Testis (tissue), 2 donors: ENCODE data around the gene SH2D6.

Source experiments
- POLR2A ChIP-seq: fragments of 450-650 bp; IDR thresholded peaks from one replicate; pipeline ENCODE4 v1.6.1; 2017; ENCODE audit warnings: antibody characterized with exemption, mild to moderate bottlenecking, moderate library complexity
- TF ChIP-seq, protein P1 (sequence below), 3 experiments: fragments of 450-650 bp in 2 of 3; fragments of 200-600 bp in 1 of 3; sonication (generic) in 1 of 3; IDR thresholded peaks; one replicate each; pipeline ENCODE4 v1.5.1; 2016 to 2019; ENCODE audit warnings: antibody characterized with exemption in 3 of 3, mild to moderate bottlenecking in 2 of 3, moderate library complexity in 1 of 3

DNA sequence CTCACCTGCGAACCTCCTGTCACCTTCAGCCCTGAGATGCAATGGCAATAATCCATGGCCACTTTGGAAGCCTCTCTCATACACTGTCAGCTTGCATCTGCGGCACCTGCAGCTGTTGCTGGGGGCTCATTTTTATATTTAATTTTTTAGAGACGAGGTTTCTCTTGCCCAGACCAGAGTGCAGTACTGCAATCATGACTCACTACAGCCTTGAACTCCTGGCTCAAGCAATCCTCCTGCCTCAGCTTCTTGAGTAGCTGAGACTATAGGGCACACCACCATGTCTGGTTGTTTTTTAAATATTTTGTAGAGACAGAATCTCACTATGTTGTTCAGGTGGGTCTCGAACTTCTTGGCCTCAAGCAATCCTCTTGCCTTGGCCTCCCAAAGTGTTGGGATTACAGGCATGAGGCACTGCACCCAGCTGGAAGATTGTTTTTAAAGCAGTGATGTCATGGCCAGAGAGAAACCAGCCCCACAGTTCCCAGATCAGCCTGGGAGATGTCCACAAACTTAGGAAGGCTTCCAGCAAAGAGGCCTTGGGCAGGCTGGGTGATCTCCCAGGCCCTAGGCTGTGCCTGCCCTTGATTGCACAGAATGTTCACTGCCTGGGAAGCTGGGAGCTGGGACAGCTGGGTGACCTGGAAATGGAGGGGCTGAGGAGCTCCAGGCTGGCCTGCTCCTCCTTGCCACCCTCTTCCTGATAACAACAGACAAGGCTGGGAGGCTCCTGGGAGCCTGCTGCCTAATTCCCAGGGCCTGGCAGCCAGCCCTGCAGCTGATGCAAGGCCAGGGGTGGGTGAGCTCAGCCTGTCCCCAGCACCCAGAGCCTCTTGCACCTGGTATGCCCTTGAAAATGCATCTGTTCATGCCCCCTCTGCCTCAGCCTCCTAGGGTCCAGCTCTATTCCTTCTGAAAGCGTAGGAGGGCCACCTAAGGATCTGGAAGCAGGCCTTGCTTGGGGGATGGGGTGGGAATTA lies 27.1 kb downstream of the SH2D6 start:
- TF ChIP-seq, protein P1, sequence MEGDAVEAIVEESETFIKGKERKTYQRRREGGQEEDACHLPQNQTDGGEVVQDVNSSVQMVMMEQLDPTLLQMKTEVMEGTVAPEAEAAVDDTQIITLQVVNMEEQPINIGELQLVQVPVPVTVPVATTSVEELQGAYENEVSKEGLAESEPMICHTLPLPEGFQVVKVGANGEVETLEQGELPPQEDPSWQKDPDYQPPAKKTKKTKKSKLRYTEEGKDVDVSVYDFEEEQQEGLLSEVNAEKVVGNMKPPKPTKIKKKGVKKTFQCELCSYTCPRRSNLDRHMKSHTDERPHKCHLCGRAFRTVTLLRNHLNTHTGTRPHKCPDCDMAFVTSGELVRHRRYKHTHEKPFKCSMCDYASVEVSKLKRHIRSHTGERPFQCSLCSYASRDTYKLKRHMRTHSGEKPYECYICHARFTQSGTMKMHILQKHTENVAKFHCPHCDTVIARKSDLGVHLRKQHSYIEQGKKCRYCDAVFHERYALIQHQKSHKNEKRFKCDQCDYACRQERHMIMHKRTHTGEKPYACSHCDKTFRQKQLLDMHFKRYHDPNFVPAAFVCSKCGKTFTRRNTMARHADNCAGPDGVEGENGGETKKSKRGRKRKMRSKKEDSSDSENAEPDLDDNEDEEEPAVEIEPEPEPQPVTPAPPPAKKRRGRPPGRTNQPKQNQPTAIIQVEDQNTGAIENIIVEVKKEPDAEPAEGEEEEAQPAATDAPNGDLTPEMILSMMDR (IDR thresholded peaks at IDR 0.05), result no peak
- TF ChIP-seq POLR2A, result no peak
